Progenitor cell of endocrine pancreas (in vitro differentiated cells): ENCODE measurements around the gene ILF3. TPM values are rescaled to one million over a fixed set of nuclear protein-coding genes. Genes with fewer than 3 reads are reported as not detected.

Experiments used
- DNase-seq: peaks from one replicate; pipeline ENCODE4 v3.0.0; 2021; ENCODE audit warnings: low spot score; ENCODE audit not compliant: unreplicated experiment
- H3K27ac Mint-ChIP-seq: 2 replicates; pipeline ENCODE4 v1.8.0; 2021; ENCODE audit warnings: mild to moderate bottlenecking, moderate library complexity, mixed read lengths
- H3K27me3 Mint-ChIP-seq: 2 replicates; pipeline ENCODE4 v1.8.0; 2021; ENCODE audit warnings: mixed read lengths
- H3K36me3 Mint-ChIP-seq: 2 replicates; pipeline ENCODE4 v1.8.0; 2022; ENCODE audit warnings: mixed read lengths; ENCODE audit not compliant: insufficient read depth
- H3K4me1 Mint-ChIP-seq: 2 replicates; pipeline ENCODE4 v1.8.0; 2021; ENCODE audit warnings: low read depth, mixed read lengths
- H3K4me3 Mint-ChIP-seq: 2 replicates; pipeline ENCODE4 v1.8.0; 2021; ENCODE audit warnings: low read depth, mild to moderate bottlenecking, moderate library complexity, mixed read lengths
- H3K9me3 Mint-ChIP-seq: 2 replicates; pipeline ENCODE4 v1.8.0; 2021; ENCODE audit warnings: low read depth, mixed read lengths
- microRNA-seq: library from miRNA; unstranded; fragments of <30 nt; microRNA quantifications from one replicate; pipeline ENCODE4 v1.1.0, GENCODE V29; 2020; ENCODE audit warnings: borderline number of aligned reads; ENCODE audit not compliant: unreplicated experiment
- total RNA-seq: library from RNA; stranded (reverse); gene quantifications from 2 replicates; pipeline ENCODE4 v1.2.1, GENCODE V29; 2021
- TF ChIP-seq, protein P1 (sequence below): fragments of 200-600 bp; sonication (generic); IDR thresholded peaks from one replicate; pipeline ENCODE4 v1.5.0; 2021; ENCODE audit warnings: antibody characterized with exemption, mild to moderate bottlenecking; ENCODE audit not compliant: unreplicated experiment

The ILF3 gene
- total RNA-seq, 1 donor from 2014 or later = 761 TPM

DNA sequence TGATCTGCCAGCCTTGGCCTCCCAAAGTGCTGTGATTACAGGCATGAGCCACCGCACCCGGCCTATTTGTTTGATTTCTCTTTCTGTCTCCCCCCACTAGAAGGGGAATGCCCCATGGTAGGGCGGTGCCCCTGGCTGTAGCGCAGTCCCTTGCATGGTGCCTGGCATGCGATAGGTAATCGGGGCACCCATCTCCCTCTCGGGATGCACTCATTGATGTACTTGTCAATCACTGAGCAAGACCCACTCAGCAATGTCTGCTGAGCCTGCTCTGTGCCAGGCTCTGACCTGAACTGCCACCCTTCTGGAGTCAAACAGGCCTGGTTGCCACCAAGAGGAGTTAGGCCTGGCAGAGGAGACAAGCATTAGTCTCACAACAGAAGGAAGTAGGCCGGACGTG lies 83.6 kb downstream of the ILF3 start:
- TF ChIP-seq, protein P1, sequence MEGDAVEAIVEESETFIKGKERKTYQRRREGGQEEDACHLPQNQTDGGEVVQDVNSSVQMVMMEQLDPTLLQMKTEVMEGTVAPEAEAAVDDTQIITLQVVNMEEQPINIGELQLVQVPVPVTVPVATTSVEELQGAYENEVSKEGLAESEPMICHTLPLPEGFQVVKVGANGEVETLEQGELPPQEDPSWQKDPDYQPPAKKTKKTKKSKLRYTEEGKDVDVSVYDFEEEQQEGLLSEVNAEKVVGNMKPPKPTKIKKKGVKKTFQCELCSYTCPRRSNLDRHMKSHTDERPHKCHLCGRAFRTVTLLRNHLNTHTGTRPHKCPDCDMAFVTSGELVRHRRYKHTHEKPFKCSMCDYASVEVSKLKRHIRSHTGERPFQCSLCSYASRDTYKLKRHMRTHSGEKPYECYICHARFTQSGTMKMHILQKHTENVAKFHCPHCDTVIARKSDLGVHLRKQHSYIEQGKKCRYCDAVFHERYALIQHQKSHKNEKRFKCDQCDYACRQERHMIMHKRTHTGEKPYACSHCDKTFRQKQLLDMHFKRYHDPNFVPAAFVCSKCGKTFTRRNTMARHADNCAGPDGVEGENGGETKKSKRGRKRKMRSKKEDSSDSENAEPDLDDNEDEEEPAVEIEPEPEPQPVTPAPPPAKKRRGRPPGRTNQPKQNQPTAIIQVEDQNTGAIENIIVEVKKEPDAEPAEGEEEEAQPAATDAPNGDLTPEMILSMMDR = no peak
- no peak overlapping the region for H3K27ac Mint-ChIP-seq
- H3K4me1 Mint-ChIP-seq = no peaks in the 10 kb centered on the region
- H3K9me3 Mint-ChIP-seq = peaks cover 4% of the 10 kb centered on the region
- no peaks in the 10 kb centered on the region for H3K27me3 Mint-ChIP-seq
- peaks cover 13% of the 10 kb centered on the region for H3K36me3 Mint-ChIP-seq
- H3K4me3 Mint-ChIP-seq = no peak overlapping the region
- no peak for DNase-seq

GRCh38 chr19:10740798-10741197 lies 86.7 kb downstream of the ILF3 start:
- H3K36me3 Mint-ChIP-seq = peaks cover 13% of the 10 kb centered on the region
- no peaks in the 10 kb centered on the region for H3K27me3 Mint-ChIP-seq
- no peak overlapping the region for H3K27ac Mint-ChIP-seq
- no peak overlapping the region for H3K4me3 Mint-ChIP-seq
- peaks cover 1% of the 10 kb centered on the region for H3K4me1 Mint-ChIP-seq
- DNase-seq = no peak
- TF ChIP-seq, protein P1 = no peak
- H3K9me3 Mint-ChIP-seq = peaks cover 4% of the 10 kb centered on the region

Small RNA genes within 50 kb of the gene (microRNA-seq; reads per million reads assigned to microRNA genes)
- 4.8 reads per million for gene MIR638

Other genes with a start within 250 kb of the ILF3 start
- gene PDE4A, start 233.8 kb upstream of the ILF3 start, total RNA-seq = 0.72 and 0.87 TPM in 2 replicates
- gene KEAP1, start 151.0 kb upstream of the ILF3 start, total RNA-seq = 64.7 and 76.6 TPM in 2 replicates
- not detected in 2 replicates for gene S1PR5, start 136.9 kb upstream of the ILF3 start, total RNA-seq
- gene ATG4D, start 110.4 kb upstream of the ILF3 start, total RNA-seq = 44.9 and 52.6 TPM in 2 replicates
- gene KRI1, start 88.3 kb upstream of the ILF3 start, total RNA-seq = 32.1 and 35.0 TPM in 2 replicates
- gene CDKN2D, start 85.4 kb upstream of the ILF3 start, total RNA-seq = 4.2 and 5.0 TPM in 2 replicates
- gene AP1M2, start 67.0 kb upstream of the ILF3 start, total RNA-seq = 107 and 110 TPM in 2 replicates
- gene SLC44A2, start 28.8 kb upstream of the ILF3 start, total RNA-seq = 159 and 164 TPM in 2 replicates
- gene QTRT1, start 47.1 kb downstream of the ILF3 start, total RNA-seq = 53.9 and 59.3 TPM in 2 replicates
- 124 and 127 TPM in 2 replicates for gene DNM2, start 63.7 kb downstream of the ILF3 start, total RNA-seq
- gene TMED1, start 181.9 kb downstream of the ILF3 start, total RNA-seq = 32.6 and 39.3 TPM in 2 replicates
- gene C19orf38, start 194.1 kb downstream of the ILF3 start, total RNA-seq = 0.31 and 0.33 TPM in 2 replicates
- gene CARM1, start 217.2 kb downstream of the ILF3 start, total RNA-seq = 77.6 and 86.0 TPM in 2 replicates